Erythroblast (primary cell): ENCODE measurements around the gene PXMP4.
"Not testable (repeated sequence)": the region's sequence is repeated elsewhere in the genome, so short reads cannot be mapped to it uniquely, and the experiment has no call there.

Source experiments
- DNase-seq, 2 experiments: peaks; one replicate each; lab custom pipeline; 2025; lab: John Stamatoyannopoulos, UW
- GATA1 ChIP-seq: IDR thresholded peaks from 2 replicates; pipeline ENCODE4 v1.6.1; 2011; ENCODE audit warnings: low read depth, mild to moderate bottlenecking, control low read depth, low read length, moderate library complexity
- POLR2A ChIP-seq: IDR thresholded peaks from 2 replicates; pipeline ENCODE4 v1.6.1; 2011; ENCODE audit warnings: mild to moderate bottlenecking, low read length

PXMP4 gene, protein sequence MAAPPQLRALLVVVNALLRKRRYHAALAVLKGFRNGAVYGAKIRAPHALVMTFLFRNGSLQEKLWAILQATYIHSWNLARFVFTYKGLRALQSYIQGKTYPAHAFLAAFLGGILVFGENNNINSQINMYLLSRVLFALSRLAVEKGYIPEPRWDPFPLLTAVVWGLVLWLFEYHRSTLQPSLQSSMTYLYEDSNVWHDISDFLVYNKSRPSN

DNA sequence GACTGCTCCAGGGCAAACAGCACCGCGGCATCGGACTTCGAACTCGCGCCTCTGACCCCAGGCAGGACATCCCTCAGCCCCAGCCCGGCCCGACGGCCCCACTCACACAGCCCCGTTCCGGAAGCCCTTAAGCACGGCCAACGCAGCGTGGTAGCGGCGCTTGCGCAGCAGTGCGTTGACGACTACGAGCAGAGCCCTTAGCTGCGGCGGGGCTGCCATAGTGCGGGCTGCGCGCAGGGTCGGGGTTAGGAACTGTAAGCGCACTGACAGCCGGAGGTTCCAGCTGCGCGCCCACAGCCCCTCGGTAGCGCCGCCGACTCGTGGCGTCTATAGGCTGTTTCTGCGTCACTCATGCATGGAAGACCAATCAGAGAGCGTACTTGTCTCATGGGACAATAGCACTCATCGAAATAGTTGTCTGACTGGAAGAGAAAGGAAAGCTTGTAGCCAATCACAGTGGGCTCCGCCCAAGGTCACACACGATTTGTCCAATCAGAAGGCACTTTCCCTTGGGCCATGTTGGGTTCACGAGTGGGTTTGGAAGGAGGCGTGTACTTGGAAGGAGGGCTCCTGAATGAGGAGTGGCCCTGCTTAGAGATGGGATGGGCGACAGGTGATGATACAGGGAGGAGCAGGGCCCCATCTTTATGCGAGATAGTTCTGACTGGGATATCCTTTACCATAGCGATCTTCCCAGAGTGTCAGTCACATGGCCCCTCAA, at the start of gene PXMP4:
PXMP4 (minus strand) TSS at position 322 of the 721 bp plus-strand sequence; CDS start at position 219, 103 bp downstream.
- TF ChIP-seq POLR2A (peak; percentile 75), GATA1 (no peak)
- peak; percentile 94 to 97 for DNase-seq

DNA sequence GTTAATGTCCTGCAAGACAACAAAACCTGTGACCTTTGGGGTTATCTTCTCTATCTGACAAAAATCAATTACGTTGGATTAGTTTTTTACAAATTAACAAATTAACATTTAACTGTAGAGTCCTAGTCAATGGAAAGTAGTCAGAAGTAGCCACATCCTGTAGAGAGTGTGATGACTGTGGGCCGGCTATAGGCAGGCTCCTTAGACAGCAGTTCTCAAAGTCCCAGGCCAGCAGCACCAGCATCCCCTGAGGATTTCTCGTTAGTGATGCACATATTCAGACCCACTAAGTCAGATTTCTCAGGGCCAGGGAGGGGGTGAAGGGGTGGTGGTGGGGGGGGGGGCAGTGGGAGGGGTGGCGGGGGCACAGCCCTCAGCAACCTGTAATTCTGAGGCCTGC, 48.9 kb upstream of the PXMP4 start:
- DNase-seq = no peak
- TF ChIP-seq POLR2A (no peak), GATA1 (no peak)

DNA sequence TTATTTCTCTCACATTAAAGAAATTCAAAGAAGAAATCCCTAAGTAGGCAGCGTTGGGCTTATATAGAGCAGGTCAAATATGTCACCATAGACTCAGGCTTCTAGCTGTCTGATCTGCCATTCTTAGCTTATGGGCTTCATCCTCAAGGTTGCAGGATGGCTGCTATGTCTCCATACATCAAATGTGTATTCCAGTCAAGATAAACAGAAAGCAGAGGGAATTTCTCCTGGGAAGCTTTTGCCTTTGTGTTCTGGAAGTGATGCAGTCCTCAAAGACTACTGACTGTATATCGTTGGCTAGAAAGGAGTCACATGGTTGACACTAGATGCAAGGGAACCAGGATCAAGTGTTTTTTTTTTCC, 47.6 kb upstream of the PXMP4 start:
- TF ChIP-seq POLR2A (no peak), GATA1 (no peak)

DNA sequence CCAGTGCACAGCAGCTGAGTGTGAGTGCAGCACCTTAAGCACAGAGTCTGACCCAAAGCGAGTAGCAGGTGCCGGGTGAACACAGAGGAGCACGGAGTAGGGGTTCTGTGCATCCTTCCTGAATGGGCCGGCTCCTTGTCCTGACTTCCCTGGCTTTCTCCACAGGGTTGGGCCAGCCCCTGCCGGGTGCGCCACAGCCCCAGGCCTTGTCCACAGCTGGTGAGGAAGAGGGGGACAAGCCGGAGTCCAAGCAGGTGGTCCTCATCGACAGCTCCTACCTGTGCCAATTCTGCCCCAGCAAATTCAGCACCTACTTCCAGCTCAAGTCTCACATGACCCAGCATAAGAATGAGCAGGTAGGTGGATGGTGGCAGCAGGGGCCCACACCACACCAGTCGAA, 46.6 kb upstream of the PXMP4 start:
- TF ChIP-seq GATA1 = no peak
- TF ChIP-seq POLR2A = no peak
- no peak for DNase-seq

More for the DNA sequence above, 47.6 kb upstream of the PXMP4 start:
- no peak for DNase-seq

DNA sequence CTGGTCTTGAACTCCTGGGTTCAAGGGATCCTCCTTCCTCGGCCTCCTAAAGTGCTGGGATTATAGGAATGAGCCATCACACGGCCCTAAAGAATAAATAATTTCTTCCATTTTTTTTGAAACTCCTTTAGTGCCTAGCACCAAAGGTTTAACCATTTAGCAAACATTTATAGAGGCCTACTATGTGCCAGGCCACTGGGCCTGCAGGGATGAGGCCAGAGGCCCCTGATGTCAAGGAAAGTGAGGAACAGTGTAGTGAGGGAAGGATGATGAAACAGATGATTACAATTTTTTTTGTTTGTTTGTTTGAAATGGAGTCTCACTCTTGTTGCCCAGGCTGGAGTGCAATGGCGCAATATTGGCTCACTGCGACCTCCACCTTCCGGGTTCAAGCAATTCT, 45.5 kb upstream of the PXMP4 start:
- TF ChIP-seq POLR2A = no peak
- TF ChIP-seq GATA1 = no peak

DNA sequence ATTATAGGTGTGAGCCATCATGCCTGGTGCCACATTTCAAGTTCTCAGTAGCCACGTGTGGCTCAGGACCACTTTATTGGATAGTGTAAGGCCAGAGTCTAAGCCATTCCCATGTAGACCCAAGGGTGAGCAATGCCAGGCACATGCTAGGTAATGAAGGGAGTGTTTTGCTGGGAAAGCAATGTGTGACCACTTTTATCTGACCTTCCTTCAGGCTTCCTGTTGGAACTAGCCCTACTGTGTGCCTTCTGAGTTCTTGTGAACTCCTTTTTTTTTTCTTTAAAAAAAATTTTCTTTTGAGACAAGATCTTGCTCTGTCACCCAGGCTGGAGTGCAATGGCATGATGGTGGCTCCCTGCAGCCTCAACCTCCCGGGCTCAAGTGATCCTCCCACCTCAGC, 45.0 kb upstream of the PXMP4 start:
- TF ChIP-seq GATA1 (no peak), POLR2A (no peak)
- DNase-seq = no peak

More for the DNA sequence above, 45.5 kb upstream of the PXMP4 start:
- DNase-seq = no peak

DNA sequence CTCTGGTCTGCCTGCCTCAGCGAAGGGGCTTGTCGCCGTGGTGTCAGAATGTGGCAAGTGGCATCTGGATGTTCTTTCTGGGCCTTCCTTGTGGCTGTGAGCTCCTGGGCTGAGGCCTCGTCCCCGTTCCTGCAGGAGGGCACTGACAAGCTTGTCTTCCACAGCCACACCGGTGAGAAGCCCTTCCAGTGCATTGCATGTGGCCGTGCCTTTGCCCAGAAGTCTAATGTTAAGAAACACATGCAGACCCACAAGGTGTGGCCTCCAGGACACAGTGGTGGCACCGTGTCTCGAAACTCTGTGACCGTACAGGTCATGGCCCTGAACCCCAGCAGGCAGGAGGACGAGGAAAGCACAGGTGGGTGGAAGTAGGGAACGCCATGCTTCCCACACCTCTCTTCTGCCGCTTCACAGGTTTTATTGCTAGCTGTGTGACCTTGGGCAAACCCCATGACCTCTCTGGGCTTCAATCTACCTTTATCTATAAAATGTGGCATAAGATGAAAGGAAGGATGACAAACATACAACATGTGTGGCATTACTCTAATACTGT, 41.7 kb upstream of the PXMP4 start:
- no peak for DNase-seq
- no peak for TF ChIP-seq POLR2A
- no peak for TF ChIP-seq GATA1

DNA sequence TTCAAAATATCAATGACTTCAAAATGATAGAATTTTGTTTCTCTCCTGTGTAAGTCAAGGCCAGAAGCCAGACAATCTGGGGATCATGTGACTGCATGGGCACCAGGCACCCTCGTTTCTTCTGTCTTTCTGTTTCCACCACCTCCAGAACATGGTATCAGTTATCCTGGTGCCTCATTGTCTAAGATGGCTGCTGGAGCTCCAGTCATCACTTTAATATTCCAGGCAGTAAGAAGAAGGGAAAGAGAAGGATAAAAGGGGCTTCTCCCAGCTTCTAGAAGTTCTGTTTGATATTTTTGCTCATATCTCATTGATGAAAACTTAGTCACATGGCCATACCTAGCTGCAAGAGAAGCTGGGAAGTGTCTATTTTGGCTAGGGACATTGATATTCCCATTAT, 37.3 kb upstream of the PXMP4 start:
- TF ChIP-seq POLR2A (no peak), GATA1 (no peak)
- no peak for DNase-seq

DNA sequence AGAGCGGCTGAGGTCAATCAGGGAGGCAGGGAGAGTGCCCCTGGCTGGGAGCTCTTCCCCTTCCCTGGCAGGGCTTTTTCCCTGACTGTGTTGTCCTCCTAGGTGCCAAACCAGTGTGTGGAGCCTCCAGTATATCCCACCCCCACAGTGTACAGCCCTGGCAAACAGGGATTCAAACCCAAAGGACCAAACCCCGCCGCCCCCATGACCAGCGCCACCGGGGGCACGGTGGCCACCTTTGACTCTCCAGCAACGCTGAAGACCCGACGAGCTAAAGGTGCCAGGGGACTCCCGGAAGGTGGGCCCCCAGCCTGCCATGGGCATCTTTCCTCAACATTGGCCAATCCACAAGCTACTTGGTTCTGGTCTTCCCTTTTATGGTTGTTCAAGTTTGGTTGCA, 36.9 kb upstream of the PXMP4 start:
- no peak for DNase-seq
- no peak for TF ChIP-seq GATA1
- no peak for TF ChIP-seq POLR2A

DNA sequence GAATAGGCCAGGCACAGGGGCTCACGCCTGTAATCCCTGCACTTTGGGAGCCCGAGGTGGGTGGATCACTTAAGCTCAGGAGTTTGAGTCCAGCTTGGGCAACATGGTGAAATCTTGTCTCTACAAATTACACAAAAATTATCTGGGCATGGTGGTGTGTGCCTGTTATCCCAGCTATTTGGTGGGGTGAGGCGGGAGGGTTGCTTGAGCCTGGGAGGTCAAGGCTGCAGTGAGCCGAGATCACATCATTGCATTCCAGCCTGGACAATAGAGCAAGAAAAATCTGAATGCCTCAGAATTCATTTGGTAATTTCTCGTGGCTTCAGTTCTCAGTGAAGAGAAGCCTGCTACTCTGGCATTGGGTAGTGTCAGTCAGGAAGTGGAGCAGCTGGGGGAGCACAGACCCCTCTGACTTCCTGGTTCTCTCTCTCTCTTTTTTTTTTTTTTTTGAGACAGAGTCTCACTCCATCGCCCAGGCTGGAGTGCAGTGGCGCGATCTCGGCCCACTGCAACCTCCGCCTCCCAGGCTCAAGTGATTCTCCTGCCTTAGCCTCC, 35.9 kb upstream of the PXMP4 start:
- not testable (repeated sequence) for DNase-seq

DNA sequence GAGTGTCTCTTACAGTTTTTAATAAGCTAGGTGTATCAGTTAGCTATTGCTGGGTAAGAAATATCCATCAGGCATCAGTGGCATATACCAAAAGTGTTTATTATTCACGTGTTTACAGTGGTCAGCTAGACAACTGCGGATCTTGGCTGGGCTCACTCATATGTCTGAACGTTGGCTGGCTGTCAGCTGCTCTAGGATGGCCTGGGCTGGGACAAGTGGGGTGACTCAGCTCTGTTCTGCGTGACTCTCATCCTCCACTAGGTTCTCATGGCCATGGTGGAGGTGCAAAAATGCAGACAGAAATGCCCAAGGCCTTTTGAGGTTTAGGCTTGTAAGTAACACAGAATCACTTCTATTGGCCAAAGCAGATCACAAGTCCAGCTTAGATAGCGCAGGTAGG, 33.7 kb upstream of the PXMP4 start:
- no peak for DNase-seq
- TF ChIP-seq POLR2A (no peak), GATA1 (no peak)

DNA sequence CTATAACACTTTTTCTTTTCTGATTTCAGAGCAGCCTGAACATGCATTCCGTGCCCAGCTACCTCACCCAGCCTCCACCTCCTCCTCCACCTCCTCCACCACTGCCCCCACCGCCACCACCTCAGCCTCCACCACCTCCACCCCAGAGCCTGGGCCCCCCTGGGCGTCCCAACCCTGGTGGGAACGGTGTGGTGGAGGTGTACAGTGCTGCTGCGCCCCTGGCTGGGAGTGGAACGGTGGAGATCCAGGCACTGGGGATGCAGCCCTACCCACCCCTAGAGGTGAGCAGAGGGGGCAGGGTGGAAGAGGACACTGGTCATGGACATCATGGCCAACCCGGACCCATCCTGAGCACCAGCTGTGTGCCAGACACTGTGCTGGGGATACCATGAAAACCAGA, 33.0 kb upstream of the PXMP4 start:
- TF ChIP-seq POLR2A = no peak
- no peak for TF ChIP-seq GATA1
- no peak for DNase-seq

DNA sequence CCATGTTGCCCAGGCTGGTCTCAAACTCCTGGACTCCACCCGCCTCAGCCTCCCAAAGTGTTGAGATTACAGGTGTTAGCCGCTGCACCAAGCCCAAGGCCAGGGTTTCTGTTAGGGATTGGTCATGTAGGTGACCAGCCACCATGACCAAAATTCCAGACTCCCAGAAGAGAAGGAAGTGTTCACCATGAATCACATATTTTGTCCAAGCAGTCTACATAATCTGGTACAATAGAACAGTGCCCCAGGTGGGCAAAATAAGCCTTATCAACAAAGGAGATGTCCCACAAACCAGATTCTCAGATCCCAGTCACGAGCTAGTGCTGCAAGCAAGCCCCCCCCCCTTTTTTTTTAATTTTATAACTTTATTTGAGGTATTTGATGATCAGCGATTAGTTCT, 31.7 kb upstream of the PXMP4 start:
- TF ChIP-seq GATA1 = no peak
- no peak for TF ChIP-seq POLR2A

DNA sequence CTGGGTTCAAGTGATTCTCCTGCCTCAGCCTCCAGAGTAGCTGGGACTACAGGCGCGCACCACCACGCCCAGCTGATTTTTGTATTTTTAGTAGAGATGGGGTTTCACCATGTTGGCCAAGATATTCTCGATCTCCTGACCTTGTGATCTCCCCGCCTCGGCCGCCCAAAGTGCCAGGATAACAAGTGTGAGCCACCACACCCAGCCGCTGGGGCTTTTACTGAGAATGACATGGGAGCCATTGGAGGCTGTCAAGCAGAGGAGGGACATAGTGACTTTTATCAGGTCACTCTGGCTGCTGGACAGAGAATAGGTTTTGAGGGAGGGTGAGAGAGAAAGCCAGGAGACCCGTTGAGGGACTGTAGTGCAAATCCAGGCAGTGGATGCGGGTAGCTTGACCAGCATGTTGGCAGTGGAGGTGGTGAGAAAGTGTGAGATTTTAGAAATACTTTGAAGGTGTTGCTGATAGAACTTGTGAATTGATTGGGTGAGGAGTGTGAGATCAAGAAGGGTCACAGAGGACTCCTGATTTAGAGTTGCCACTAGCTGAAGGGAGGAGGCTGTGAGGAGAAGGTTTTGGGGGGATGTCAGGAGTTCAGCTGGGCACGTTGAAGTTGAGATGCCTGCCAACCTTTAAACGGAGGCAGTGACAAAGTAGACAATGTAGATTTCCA, 26.4 kb upstream of the PXMP4 start:
- peak in 1 of 2 experiments; percentile 33 for DNase-seq
- no peak for TF ChIP-seq GATA1
- no peak for TF ChIP-seq POLR2A

More for the DNA sequence above, 31.7 kb upstream of the PXMP4 start:
- no peak for DNase-seq
